SJCRH30 (cell line): ENCODE measurements around the gene VWA3A. TPM values are rescaled to one million over a fixed set of nuclear protein-coding genes. Genes with fewer than 3 reads are reported as not detected.

Source experiments
- DNase-seq, 2 experiments: peaks; one replicate each; pipeline ENCODE4 v3.0.0-alpha.2; 2015 to 2020
- H3K27ac ChIP-seq: fragments of 250-450 bp; sonication (Bioruptor Pico); 2 replicates; pipeline ENCODE4 v1.5.1; 2020; ENCODE audit warnings: mild to moderate bottlenecking, moderate library complexity
- H3K27me3 ChIP-seq: fragments of 250-450 bp; sonication (Bioruptor Pico); 2 replicates; pipeline ENCODE4 v1.5.1; 2020; ENCODE audit warnings: mild to moderate bottlenecking, moderate library complexity
- H3K36me3 ChIP-seq: fragments of 250-450 bp; sonication (Bioruptor Pico); 2 replicates; pipeline ENCODE4 v1.5.1; 2020; ENCODE audit warnings: mild to moderate bottlenecking, moderate library complexity
- H3K4me1 ChIP-seq: fragments of 250-450 bp; sonication (Bioruptor Pico); 2 replicates; pipeline ENCODE4 v1.5.1; 2020; ENCODE audit warnings: mild to moderate bottlenecking, moderate library complexity
- H3K4me3 ChIP-seq: fragments of 250-450 bp; sonication (Bioruptor Pico); 2 replicates; pipeline ENCODE4 v1.5.1; 2020; ENCODE audit warnings: mild to moderate bottlenecking, moderate library complexity
- H3K9me3 ChIP-seq: fragments of 250-450 bp; sonication (Bioruptor Pico); replicated peaks from 2 replicates; pipeline ENCODE4 v1.5.1; 2020; ENCODE audit warnings: mild to moderate bottlenecking, moderate library complexity
- total RNA-seq: library from RNA; depleted of rRNA; stranded (reverse); fragments of >200 nt; shearing (Covaris generic); gene quantifications from 2 replicates; pipeline ENCODE4 v1.2.3, GENCODE V29; 2014

VWA3A gene
- total RNA-seq, 1 experiment from 2014 or later, result not detected

GRCh38 chr16:22073350-22073749 is 19.0 kb upstream of the VWA3A start:
- Histone ChIP-seq H3K27ac (no peak overlapping the region), H3K4me3 (no peak overlapping the region), H3K36me3 (no peaks in the 10 kb centered on the region), H3K9me3 (no peaks in the 10 kb centered on the region), H3K4me1 (no peaks in the 10 kb centered on the region), H3K27me3 (no peaks in the 10 kb centered on the region)
- no peak for DNase-seq

DNA sequence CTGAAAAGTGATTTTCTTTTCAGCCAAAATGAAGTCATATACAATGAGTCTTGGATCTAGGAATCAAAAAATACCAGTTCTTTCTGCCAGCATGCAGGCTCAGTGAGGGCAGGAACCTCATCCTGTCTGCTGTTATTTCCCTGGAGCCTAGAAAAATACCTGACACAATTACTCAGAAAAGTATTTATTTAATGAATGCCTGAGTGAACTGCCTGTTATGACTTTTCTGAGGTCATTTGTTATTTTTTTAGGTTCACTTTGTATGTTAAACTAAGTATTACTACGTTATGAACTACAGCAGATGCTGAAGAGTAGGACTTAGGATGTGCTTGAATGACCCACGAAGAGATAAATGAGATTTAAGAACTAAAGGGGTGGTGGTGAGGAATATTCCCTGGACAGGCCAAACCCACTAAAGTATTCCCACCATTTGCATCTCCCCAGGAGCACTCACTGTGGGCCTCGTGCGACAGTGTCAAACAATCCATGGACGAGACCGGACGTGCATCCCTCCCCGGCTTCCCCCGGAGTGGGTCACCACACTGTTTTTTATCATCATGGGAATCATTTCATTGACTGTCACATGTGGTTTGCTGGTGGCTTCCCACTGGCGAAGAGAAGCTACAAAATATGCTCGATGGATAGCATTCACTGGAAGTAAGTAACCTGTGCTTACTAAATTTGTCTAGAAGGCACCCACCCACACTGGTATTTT is 17.1 kb upstream of the VWA3A start:
- DNase-seq, result no peak
- H3K27me3 ChIP-seq, result no peaks in the 10 kb centered on the region

GRCh38 chr16:22075776-22076175 is 16.6 kb upstream of the VWA3A start:
- Histone ChIP-seq H3K27ac (no peak overlapping the region), H3K9me3 (no peaks in the 10 kb centered on the region), H3K36me3 (no peaks in the 10 kb centered on the region), H3K4me1 (no peaks in the 10 kb centered on the region), H3K27me3 (no peaks in the 10 kb centered on the region), H3K4me3 (no peak overlapping the region)
- no peak for DNase-seq

More for the DNA sequence above, 17.1 kb upstream of the VWA3A start:
- no peaks in the 10 kb centered on the region for H3K9me3 ChIP-seq
- no peak overlapping the region for H3K27ac ChIP-seq
- H3K4me1 ChIP-seq, result no peaks in the 10 kb centered on the region
- H3K4me3 ChIP-seq, result no peak overlapping the region
- no peaks in the 10 kb centered on the region for H3K36me3 ChIP-seq

GRCh38 chr16:22077700-22078313 is 14.5 kb upstream of the VWA3A start:
- H3K36me3 ChIP-seq, result no peaks in the 10 kb centered on the region
- peak; percentile 47 to 72 for DNase-seq
- H3K4me1 ChIP-seq, result no peaks in the 10 kb centered on the region
- no peak overlapping the region for H3K4me3 ChIP-seq
- H3K9me3 ChIP-seq, result no peaks in the 10 kb centered on the region
- no peaks in the 10 kb centered on the region for H3K27me3 ChIP-seq
- H3K27ac ChIP-seq, result no peak overlapping the region

- Histone ChIP-seq H3K27me3 (no peaks in the 10 kb centered on the region), H3K4me3 (no peak overlapping the region), H3K27ac (no peak overlapping the region), H3K9me3 (no peaks in the 10 kb centered on the region), H3K36me3 (no peaks in the 10 kb centered on the region), H3K4me1 (no peaks in the 10 kb centered on the region)
- no peak for DNase-seq
Observed at GRCh38 chr16:22078656-22079055, 13.7 kb upstream of the VWA3A start.

DNA sequence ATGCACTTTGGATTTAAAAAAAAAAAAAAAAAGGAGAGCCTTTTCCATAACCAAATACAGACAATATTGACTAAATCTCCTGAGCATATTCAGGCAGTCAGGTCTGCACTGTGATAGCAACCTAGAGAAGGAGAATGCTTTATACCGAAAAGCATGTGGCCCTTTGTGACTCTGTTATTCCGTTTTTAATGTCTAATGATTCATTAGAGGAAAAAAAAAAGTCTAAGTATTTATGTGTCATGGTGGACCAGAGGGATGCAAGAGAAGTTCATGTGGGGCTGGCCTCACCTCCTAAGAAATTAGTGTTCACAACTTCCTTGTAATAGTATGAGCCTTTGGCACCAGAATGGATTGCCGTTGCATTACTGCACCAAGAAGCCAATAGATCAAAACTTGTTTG is 11.3 kb upstream of the VWA3A start:
- Histone ChIP-seq H3K27me3 (no peaks in the 10 kb centered on the region), H3K4me1 (no peaks in the 10 kb centered on the region), H3K4me3 (no peak overlapping the region), H3K9me3 (no peaks in the 10 kb centered on the region), H3K36me3 (no peaks in the 10 kb centered on the region), H3K27ac (no peak overlapping the region)
- DNase-seq, result no peak

DNA sequence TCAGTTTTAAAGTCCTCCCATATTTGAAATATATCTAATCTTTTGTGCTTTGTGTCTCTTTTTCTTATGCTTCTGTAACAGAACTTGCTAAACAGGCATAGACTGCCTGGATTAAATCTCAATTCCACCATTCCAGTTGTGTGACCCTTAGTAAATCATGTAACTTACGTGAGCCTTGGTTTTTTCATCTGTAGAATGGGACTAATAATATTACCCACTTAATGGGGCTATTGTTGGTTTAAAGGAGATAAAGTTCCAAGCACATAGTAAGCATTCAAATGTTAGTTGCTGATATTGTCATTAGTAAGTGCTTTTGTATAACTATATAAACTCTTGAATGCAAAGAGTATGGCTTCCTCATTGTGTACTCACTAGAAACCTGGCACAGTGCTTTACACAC is 5.9 kb upstream of the VWA3A start:
- Histone ChIP-seq H3K9me3 (no peaks in the 10 kb centered on the region), H3K27me3 (no peaks in the 10 kb centered on the region), H3K4me1 (no peaks in the 10 kb centered on the region), H3K4me3 (no peak overlapping the region), H3K36me3 (no peaks in the 10 kb centered on the region), H3K27ac (no peak overlapping the region)
- no peak for DNase-seq

- Histone ChIP-seq H3K4me3 (no peak overlapping the region), H3K27ac (no peak overlapping the region), H3K27me3 (no peaks in the 10 kb centered on the region), H3K36me3 (no peaks in the 10 kb centered on the region), H3K4me1 (no peaks in the 10 kb centered on the region), H3K9me3 (no peaks in the 10 kb centered on the region)
- DNase-seq, result no peak
Observed at GRCh38 chr16:22088642-22089041, 3.7 kb upstream of the VWA3A start.

- DNase-seq, result no peak
- H3K27ac ChIP-seq, result no peak overlapping the region
- no peaks in the 10 kb centered on the region for H3K27me3 ChIP-seq
- H3K9me3 ChIP-seq, result no peaks in the 10 kb centered on the region
- H3K4me1 ChIP-seq, result no peaks in the 10 kb centered on the region
- no peak overlapping the region for H3K4me3 ChIP-seq
- H3K36me3 ChIP-seq, result no peaks in the 10 kb centered on the region
Observed at GRCh38 chr16:22089910-22090309, 2.4 kb upstream of the VWA3A start.

DNA sequence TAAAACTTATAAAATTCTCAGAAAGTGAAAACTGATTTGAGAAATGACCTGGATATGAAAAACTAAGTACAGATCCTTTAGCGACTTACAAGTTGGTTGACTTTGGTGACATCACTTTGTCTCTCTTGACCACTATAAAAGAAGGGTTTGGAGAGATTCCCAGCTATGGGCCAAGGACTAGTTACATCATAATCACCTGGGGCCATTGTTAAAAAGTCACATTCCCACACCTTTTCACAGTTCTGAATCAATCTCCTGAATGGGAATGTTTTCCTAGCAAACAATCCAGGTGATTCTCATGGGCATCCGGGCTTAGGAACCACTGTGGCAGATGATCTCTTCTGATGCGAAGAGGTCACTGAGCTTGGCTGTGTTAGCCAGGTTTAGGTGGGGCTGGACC is 620 bp upstream of the VWA3A start:
- Histone ChIP-seq H3K27ac (no peak overlapping the region), H3K27me3 (no peaks in the 10 kb centered on the region), H3K9me3 (no peaks in the 10 kb centered on the region), H3K36me3 (no peaks in the 10 kb centered on the region), H3K4me3 (no peak overlapping the region), H3K4me1 (no peaks in the 10 kb centered on the region)
- DNase-seq, result no peak

DNA sequence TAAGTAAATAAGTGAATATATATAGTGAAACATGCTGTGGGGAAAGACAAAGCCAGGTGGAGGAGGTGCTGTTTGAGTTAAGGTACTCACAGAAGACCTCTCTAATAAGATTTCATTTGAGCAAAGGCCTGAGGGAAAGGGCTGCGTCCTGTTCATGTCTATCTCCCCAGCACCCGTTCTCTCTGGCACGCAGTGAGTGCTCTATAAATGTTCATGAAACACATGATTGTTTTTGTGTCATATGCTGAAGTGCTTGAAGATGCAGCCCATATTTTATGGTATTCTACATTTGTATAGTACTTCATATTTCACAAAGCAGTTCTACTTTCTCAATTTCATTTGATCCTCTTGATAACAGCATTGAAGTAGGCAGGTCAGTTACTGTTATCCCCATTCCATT is 990 bp downstream of the VWA3A start:
- H3K4me1 ChIP-seq, result no peaks in the 10 kb centered on the region
- H3K36me3 ChIP-seq, result no peaks in the 10 kb centered on the region
- DNase-seq, result no peak
- no peak overlapping the region for H3K4me3 ChIP-seq
- H3K27ac ChIP-seq, result no peak overlapping the region
- no peaks in the 10 kb centered on the region for H3K27me3 ChIP-seq
- no peaks in the 10 kb centered on the region for H3K9me3 ChIP-seq

- no peak for DNase-seq
- Histone ChIP-seq H3K27me3 (no peaks in the 10 kb centered on the region), H3K4me3 (no peak overlapping the region), H3K36me3 (no peaks in the 10 kb centered on the region), H3K9me3 (no peaks in the 10 kb centered on the region), H3K27ac (no peak overlapping the region), H3K4me1 (no peaks in the 10 kb centered on the region)
Observed at GRCh38 chr16:22093996-22094395, 1.7 kb downstream of the VWA3A start.

- H3K4me3 ChIP-seq, result no peak overlapping the region
- DNase-seq, result peak; percentile 22 to 61
Observed at GRCh38 chr16:22098405-22099255, 6.3 kb downstream of the VWA3A start.

DNA sequence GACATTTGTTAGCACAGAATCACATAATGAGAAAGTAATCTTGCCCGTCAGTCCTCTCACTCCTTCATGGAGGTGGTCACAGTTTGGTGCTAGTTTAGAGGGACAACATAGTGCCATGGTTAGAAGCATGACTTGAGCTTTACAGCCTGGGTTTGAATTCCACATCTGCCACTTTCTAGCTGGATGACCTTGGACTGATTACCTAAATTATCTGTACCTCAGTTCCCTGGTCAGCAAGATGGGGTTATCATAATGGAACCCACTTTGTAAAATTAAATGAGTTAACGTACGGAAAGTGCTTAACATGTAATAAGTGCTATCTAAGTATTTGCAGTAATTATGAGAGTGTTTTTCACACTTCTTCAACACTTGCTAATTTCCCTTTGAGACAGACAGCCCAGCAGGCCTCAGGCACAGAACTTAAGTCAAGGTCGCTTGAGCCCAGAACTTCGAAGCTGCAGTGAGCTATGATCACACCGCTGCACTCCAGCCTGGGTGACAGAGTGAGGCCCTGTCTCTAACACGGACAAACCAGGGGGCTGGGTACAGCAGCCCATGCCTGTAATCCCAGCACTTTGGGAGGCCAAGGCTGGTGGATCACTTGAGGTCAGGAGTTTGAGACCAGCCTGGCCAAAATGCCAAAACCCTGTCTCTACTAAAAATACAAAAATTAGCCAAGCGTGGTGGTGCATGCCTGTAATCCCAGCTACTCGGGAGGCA is 7.1 kb downstream of the VWA3A start:
- Histone ChIP-seq H3K36me3 (no peaks in the 10 kb centered on the region), H3K4me3 (no peak overlapping the region), H3K9me3 (no peaks in the 10 kb centered on the region), H3K27ac (no peak overlapping the region), H3K27me3 (no peaks in the 10 kb centered on the region), H3K4me1 (no peaks in the 10 kb centered on the region)
- DNase-seq, result no peak

More at GRCh38 chr16:22098405-22099255, 6.3 kb downstream of the VWA3A start:
- Histone ChIP-seq H3K9me3 (no peaks in the 10 kb centered on the region), H3K36me3 (no peaks in the 10 kb centered on the region), H3K27ac (no peak overlapping the region), H3K4me1 (no peaks in the 10 kb centered on the region), H3K27me3 (no peaks in the 10 kb centered on the region)

DNA sequence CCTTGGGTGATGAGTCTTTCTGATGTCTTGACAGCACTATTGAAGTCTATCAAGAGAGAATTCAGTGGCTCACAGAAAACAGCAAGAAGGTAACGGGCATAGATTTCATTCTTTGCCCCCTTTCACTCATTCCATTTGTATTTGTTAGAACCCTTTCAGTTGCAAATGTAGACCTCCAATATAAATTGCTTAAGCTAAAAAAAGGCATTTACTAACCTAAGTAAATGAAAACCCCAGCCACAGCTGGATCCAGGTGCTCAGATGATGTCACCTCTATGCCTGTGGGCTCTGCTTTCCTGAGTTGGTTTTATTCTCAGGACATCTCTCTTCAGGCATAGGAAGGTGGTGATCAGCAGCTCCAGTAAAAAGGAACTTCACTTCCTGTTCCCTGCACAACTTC is 11.1 kb downstream of the VWA3A start:
- no peak overlapping the region for H3K4me3 ChIP-seq
- no peak for DNase-seq
- no peaks in the 10 kb centered on the region for H3K4me1 ChIP-seq
- H3K27ac ChIP-seq, result no peak overlapping the region
- no peaks in the 10 kb centered on the region for H3K9me3 ChIP-seq
- H3K27me3 ChIP-seq, result no peaks in the 10 kb centered on the region
- H3K36me3 ChIP-seq, result no peaks in the 10 kb centered on the region
